NCI-H2107 treated with DMSO at 0.1 percent for 48 hours (cell line): ENCODE results near the gene SIK3.
A peak's percentile ranks its signal among the peaks of the same experiment; 100 is the strongest.

Source experiments
- DNase-seq: peaks from one replicate; lab custom pipeline; 2025; ENCODE audit not compliant: unreplicated experiment; lab: John Stamatoyannopoulos, UW

The SIK3 gene

DNA sequence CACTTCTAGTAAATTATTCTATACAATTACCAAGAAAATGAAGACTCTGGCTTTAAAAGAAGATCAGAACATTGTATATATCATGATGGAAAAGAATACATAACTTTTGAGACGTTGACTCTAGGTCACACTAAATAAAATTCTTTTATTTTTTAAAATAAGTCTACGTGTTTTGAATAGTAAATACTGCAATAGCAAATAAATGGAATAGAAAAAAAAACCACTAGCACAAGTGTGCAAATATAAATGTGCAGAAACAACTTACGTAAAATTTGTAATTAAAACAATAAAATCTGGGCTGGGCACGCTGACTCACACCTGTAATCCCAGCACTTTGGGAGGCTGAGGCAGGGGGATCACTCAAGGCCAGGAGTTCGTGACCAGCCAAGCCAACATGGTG, 17.9 kb downstream of the SIK3 start:
- no peak for DNase-seq

GRCh38 chr11:117076941-117077691, 21.1 kb downstream of the SIK3 start:
- peak; percentile 45 for DNase-seq

GRCh38 chr11:117075186-117075585, 23.0 kb downstream of the SIK3 start:
- no peak for DNase-seq

- DNase-seq: no peak
These were observed 24.1 kb downstream of the SIK3 start for GRCh38 chr11:117074119-117074518.

DNA sequence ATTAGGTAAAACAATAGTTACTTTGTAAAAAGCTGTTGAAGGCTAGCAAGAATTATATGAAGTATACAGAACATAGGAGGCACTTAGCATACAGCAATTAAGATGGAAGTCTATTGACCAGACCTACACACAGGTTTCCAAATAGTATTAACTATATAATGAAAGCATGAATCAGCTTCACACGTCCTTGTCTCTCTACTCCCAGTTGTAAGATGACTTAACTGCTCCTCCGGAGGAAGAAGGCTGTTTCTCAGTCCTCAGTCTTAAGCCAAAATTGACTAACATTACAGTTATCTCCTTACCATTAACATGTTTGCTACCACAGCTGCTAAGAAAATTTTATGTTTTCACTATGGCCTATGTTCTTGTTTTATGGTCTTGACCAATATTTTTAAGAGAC, 24.7 kb downstream of the SIK3 start:
- DNase-seq: no peak

GRCh38 chr11:117072517-117073461, 25.4 kb downstream of the SIK3 start:
- DNase-seq: no peak

DNA sequence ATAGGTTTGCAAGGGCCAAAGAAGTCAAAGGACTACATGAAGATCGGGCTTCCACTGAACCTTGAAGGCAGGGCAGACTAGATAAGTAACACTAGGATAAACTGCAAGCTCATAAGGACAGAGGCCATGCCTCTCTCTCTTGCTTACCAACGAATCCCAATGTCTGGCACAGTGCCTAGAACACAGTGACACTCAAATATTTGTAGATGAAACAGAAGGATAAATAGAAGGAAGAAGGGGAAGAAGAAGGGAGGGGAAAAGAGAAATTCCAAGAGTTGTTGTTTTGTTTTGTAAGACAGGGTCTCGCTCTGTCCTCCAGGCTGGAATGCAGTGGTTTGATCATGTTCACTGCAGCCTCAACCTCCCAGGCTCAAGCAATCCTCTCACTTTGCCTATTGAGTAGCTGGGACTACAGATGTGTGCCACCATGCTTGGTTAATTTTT, 26.9 kb downstream of the SIK3 start:
- no peak for DNase-seq

GRCh38 chr11:117070016-117070415, 28.2 kb downstream of the SIK3 start:
- DNase-seq: no peak

DNA sequence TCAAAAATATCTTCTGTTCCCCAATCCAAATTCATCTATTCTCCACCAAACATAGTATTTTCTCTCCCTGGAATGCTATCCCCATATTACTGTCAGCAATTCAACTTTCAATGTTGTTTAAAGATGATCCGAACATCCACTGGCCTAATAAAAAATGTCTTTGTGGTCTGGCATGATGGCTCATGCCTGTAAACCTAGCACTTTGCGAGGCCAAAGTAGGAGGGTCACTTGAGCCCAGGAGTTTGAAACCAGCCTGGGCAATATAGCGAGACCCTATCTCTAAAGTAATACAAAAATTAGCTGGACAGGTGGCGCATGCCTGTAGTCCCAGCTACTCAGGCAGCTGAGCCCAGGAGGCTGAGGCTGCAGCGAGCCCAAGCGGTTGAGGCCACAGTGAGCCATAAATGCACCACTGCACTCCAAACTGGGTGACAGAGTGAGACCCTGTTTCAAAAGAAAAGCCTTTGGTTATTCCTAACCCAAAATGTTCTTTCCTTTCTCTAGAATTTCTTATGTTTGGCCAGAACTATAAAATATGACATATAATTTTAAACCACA, 29.8 kb downstream of the SIK3 start:
- DNase-seq: no peak

GRCh38 chr11:117066959-117067358, 31.3 kb downstream of the SIK3 start:
- DNase-seq: no peak

DNA sequence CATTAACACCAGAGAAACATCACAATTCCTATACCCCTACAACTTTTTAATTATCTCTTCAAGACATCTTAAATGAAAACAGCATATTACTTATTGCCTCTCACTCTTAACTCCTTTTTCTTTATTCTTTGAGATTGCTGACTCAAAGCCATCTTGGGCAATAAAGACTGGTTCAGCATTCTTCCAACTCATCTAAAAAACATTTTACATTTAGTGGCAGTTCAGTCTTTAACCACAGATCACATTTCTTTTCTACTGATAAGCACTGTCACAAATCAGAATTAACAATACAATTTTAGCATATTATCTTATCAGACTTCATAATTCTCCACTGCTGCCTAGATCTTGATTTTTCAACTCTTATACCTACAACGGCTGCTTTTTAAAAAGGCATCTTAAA, 34.0 kb downstream of the SIK3 start:
- DNase-seq: no peak

DNA sequence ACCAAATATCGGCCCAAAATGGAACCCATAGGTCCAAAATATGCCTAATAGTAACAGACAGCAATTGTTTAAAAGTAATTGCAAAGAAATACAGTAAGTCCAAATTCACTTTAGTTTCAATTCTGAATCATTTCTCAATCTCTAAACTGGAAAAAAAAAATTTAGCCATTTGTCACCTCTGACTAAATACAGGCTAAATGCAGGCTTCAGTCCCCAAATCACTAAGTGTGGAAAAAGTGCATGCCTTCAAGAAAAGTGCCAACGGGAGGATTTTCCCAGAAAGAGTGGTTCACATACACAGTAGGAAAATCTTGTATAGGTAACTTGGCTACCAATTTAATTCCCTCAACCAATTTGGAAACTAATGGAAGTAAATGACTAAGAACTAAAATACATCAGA, 35.7 kb downstream of the SIK3 start:
- DNase-seq: no peak

DNA sequence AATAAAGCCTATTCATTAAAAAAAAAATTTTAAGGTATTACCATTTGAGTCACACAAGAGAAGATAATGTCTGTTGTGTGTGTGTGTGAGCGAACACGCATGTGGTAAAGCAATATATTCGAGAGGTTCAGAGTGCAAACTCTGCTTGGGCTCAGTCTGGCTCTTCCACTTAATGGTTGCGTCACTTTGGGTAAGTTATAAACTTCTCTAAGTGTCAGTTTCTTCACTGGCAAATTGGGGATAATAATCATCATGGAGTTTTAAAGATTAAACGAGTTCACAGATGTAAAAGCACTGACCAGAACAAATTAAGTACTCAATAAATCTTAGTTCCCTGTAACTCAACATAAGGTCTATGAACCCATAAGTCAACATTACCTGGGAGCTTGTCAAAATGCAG, 37.0 kb downstream of the SIK3 start:
- no peak for DNase-seq

DNA sequence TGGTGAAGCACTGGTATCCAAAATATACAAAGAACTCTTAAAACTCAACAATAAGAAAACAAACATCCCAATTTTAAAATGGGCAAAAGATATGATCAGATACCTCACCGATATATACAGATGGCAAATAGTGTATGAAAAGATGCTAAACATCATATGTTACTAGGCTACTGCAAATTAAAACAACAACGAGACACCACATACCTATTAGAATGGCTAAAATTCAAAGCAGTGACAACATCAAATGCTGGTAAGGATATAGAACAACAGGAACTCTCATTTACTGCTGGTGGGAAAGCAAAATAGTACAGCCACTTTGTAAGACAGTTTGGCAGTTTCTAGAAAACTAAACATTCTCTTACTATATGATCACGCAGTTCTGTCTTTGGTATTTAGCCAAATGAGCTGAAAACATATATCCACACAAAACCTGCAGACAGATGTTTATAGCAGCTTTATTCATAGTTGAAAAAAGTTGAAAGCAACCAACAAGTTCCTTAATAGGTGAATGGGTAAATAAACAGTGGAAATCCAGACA, 38.5 kb downstream of the SIK3 start:
- no peak for DNase-seq

DNA sequence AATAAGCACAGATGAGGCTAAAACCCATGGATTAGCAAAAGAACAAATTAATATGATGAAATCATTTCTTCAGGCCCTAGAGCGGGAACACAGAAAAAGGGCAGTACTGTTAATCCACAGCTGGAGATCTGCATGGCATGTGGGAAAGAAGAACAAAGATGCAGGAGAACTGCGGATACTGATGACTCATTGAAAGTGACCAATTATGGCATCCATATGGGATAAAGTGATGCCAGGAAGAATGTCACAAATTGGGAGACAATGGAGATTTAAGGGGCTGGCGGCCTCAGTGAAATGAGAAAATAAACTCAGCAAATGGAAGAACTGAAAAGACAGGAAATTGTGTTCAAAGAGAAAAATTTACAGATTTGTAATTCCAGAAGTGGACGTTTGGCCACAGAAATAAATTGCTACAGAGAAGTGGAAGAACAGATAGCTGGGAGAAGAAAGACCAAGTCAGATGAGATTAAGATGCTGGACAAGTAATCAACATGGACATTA, 39.4 kb downstream of the SIK3 start:
- DNase-seq: no peak

- DNase-seq: no peak
These were observed 40.5 kb downstream of the SIK3 start for GRCh38 chr11:117057727-117058126.

DNA sequence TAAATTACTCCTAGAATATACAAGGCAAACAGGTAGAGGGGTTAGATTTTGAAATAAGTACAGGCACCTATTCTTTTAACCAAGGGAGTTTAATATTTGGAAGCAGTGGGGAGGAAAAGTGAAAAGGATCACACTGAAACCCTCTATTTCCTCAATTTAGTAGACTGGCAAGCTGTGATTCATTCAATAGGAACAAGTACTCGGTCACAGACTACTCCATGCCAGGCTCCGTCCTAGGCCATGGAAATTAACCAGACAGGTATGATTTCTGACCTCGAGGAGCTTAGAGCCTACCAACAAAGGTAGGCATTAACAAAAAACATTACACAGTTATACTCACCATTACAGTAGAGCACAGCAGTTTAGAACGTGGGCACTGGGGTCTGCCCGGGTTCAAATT, 40.9 kb downstream of the SIK3 start:
- DNase-seq: no peak

- no peak for DNase-seq
These were observed 42.8 kb downstream of the SIK3 start for GRCh38 chr11:117055469-117055868.

- no peak for DNase-seq
These were observed 43.8 kb downstream of the SIK3 start for GRCh38 chr11:117054382-117054781.

- no peak for DNase-seq
These were observed 45.8 kb downstream of the SIK3 start for GRCh38 chr11:117052196-117053149.
